ENCODE measurements around the gene ATAT1.

The ATAT1 gene

GRCh38 chr6:30612687-30613248 is 13.9 kb upstream of the ATAT1 start:
- no peak for DNase-seq (ENCODE audit: insufficient read length, low spot score)
- FAIRE-seq, result no peak

GRCh38 chr6:30613251-30614043 is 13.2 kb upstream of the ATAT1 start:
- no peak for FAIRE-seq
- DNase-seq (ENCODE audit: insufficient read length, low spot score), result no peak

DNA sequence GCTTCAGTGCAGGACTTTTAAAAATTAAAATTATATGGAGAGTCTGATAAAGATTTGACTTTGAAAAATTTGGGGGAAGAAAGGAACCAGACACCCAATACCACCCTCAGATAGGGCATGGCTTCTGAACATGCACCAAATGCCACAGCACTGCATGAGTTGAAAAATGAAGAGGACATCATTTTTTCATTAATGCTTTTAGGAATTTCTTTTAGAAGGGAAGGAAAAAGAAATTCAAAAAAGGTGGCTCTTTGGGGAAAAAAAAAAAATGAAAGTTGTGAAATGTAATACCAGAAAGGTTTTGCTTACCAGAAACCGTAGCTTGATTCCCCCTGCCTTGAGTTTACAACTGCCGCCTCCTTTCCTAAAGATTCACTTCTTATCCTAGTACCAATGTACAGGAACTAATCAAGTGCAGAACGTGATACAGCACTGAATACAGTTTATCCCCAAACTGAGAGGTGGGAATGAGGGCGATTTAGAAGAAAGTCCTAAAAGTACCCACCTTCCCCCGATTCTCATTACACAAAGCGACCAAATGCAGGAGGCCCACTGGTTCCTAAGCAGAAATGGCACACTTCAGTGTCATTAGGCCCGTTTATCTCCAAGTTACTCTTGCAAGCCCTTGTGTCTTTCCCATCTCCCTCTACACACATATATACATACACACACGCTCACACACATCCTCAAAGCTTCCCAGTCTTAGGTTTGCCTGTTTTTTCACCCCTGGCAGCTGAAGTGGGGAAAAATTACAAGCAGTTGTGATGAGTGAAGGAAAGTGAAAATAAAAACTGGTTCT is 12.4 kb upstream of the ATAT1 start:
- DNase-seq (ENCODE audit: insufficient read length, low spot score) (no peak), FAIRE-seq (no peak)

DNA sequence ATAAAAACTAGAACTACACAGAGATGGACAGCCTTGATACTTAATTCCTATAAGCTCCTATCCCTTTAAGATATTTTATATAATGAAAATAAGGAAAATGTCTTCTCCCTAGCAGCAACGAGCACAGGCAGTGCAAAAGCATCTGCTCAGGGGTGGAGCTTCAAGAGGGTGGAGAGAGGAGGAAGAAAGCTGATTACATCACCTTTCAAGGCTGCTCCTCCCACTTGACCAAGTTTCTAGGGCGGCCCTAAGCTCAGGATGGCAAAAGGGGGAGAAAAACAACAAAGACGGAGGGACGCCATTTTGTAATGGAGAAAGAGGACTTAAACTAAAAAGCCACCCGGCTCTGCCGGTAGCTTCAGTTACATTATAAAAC is 11.8 kb upstream of the ATAT1 start:
- no peak for FAIRE-seq

GRCh38 chr6:30615219-30615957 is 11.3 kb upstream of the ATAT1 start:
- FAIRE-seq, result no peak
- DNase-seq (ENCODE audit: insufficient read length, low spot score), result no peak

More for the DNA sequence above, 11.8 kb upstream of the ATAT1 start:
- DNase-seq (ENCODE audit: insufficient read length, low spot score), result peak; percentile 84

- no peak for FAIRE-seq
- no peak for DNase-seq (ENCODE audit: insufficient read length, low spot score)
Measured at GRCh38 chr6:30615958-30616810, 10.5 kb upstream of the ATAT1 start.

DNA sequence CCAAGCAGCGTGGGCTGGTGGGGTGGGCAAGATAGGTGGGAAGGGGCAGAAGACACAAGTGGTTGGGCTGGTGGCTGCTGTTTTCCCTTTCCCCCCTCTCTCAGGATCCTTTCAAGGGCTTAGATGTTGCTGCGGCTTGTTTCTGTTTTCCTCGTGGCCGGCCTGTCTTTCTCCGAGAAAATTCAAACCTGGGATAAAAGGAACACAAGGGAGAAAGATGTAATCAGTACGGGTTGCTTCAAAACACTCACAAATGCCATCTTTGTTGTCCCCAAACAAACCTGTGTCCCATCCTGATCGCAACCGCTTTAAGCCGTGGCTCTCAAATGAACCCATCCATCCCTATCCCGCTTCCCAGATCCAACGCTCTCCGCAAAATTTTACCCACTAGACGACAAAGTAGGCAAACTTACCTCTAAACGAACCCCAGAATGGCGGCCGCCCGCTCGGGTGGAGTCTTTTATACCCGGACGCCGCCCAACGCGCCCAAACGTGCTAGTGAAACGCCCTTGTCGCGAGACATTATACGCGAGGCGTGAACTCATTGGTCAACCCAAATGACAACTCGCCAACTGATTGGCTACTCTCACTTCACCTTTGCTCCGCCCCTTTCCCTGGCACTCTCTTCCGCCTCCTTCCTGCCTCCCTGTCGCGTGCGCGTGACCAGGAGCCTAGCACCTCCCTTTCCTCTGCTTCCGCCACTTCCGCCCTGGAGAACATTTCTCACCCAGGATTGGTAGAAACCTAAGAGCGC is 9.7 kb upstream of the ATAT1 start, which contains the start of gene PPP1R10:
PPP1R10 (minus strand) TSS at position 433 of the 754 bp plus-strand sequence. CDS start 7,299 bp downstream, outside the sequence.
- peak; percentile 94 for DNase-seq (ENCODE audit: insufficient read length, low spot score)
- FAIRE-seq, result peak; percentile 95

GRCh38 chr6:30617565-30618269 is 9.0 kb upstream of the ATAT1 start, which contains the start of gene MRPS18B:
Gene MRPS18B, plus strand, starts transcription at chr6:30617840. Its CDS starts 26 bp downstream, at chr6:30617866.
- FAIRE-seq, result no peak
- peak; percentile 91 for DNase-seq (ENCODE audit: insufficient read length, low spot score)

DNA sequence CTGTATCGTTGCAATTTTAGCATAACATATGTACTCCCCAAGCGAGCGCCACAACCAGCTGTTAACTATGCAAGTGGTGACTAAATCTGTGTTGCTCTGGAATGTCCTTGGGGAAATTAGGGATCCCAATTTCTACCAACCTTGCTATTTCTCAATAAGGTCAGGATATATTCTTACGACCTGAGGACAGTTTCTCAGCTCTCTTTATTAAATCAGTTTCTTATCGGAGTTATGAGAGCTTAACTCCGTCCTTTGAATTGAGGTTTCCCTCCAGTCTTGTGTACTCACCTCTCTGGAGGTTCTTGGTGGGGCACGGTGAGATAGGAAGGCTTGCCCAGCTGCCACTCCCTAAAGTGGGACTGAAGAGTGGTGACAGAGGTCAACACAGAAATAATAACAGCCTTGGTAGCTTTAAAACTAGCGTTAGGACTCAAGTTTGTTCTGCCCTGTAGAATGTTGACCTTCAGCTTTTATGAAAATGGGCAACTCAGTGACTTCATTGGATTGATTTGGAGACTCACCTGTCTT is 8.3 kb upstream of the ATAT1 start:
- DNase-seq (ENCODE audit: insufficient read length, low spot score) (no peak), FAIRE-seq (no peak)

- FAIRE-seq, result no peak
Measured at GRCh38 chr6:30619561-30619960, 7.1 kb upstream of the ATAT1 start.

GRCh38 chr6:30625511-30625910 is 1.2 kb upstream of the ATAT1 start:
- DNase-seq (ENCODE audit: insufficient read length, low spot score) (no peak), FAIRE-seq (no peak)

More at GRCh38 chr6:30619561-30619960, 7.1 kb upstream of the ATAT1 start:
- DNase-seq (ENCODE audit: insufficient read length, low spot score), result no peak

DNA sequence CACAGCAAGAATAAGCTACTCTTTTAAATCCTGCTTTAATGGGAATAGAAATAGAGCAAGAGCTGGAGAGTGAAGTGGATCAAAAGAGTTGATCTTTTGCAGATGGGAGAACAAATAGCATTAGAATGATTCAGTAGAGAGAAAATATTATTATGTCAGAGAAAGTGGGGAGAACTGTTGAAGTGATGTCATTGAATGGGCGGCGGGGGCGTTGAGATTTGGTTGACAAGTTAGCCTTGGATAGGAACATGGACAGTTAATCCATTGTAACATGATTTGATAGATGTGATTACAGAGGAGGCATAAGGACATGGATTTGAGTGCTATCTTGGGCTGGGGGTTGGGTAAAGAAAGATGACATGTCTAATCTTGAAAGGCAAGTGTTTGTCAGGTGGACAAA is 9.2 kb downstream of the ATAT1 start:
- DNase-seq (ENCODE audit: insufficient read length, low spot score), result no peak
- no peak for FAIRE-seq

- DNase-seq (ENCODE audit: insufficient read length, low spot score), result no peak
- FAIRE-seq, result no peak
Measured at GRCh38 chr6:30640481-30640880, 13.8 kb downstream of the ATAT1 start.

DNA sequence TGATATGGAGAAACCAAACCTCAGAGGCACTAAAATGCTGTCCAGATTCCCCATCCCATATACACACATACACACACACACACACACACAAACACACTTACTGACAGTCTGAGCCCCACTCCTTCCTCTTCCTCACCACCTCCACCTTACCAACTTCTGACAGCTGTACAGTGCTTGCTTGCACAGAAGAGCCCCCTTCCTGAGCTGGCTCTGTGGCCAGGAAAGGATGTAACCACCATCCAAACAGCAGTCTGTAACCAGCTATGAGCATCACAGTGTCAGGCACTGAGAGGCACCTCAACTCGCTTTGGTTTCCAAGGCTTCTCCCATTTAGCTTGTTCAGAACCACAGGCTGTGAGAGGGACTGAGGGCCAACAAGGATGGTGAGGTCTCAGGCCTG is 14.4 kb downstream of the ATAT1 start:
- FAIRE-seq (no peak), DNase-seq (ENCODE audit: insufficient read length, low spot score) (no peak)

DNA sequence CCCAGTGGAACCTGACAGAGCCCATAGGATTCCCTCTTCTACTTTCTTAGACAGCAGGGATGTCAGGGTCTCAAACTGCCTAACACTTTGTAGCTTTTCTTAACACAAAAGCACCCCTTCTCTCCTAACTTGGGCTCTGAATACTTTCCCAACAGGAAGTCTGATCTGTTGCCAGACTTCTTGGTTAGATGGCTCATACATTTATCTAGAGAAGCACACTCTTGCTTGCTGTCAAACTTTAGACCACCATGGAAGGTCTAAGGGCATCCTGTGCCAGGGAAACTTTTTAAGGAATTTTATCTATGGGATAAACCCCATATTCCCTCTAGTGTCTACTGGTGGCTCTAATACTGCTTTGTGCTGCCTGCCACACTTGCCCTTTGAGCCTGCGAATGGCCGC is 17.0 kb downstream of the ATAT1 start:
- DNase-seq (ENCODE audit: insufficient read length, low spot score) (no peak), FAIRE-seq (no peak)

GRCh38 chr6:30644769-30645168 is 18.1 kb downstream of the ATAT1 start:
- no peak for DNase-seq (ENCODE audit: insufficient read length, low spot score)
- no peak for FAIRE-seq

DNA sequence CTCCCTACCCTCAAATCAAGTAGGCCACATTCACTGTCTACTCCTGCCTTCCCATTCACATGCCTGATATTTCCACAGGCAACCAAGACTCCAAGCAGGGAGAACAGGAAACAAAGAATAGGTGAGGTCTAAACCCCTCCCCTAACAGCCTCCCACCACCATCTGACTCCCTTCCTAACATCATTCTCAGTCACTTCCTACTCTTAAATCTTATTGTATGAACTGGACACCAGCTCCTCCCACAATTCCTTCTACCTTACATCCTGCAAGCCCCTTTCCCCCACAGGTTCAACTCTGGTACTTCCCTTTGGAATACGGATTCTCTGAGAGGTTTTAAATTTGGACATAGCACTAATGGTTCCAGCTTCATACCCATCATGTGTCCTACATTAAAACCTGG is 19.3 kb downstream of the ATAT1 start:
- no peak for FAIRE-seq
- DNase-seq (ENCODE audit: insufficient read length, low spot score), result no peak

Data from HTR-8/SVneo (cell line).